ENCODE data around the gene SYNJ1.
"Not testable (repeated sequence)": the region's sequence is repeated elsewhere in the genome, so short reads cannot be mapped to it uniquely, and the experiment has no call there.

SYNJ1 gene

DNA sequence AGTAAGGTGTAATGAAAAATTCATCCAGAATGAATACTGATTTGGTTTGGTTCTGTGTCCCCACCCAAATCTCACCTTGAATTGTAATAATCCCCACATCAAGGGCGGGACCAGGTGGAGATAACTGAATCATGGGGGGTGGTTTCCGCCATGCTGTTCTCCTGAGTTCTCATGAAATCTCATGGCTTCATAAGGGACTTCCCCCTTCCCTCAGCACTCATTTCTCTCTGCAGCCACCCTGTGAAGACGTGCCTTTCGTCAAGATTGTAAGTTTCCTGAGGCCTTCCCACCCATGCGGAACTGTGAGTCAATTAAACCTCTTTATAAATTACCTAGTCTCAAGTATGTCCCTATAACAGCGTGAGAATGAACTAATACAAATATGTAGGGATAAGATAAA lies 5.5 kb upstream of the SYNJ1 start:
- no peak for DNase-seq

DNA sequence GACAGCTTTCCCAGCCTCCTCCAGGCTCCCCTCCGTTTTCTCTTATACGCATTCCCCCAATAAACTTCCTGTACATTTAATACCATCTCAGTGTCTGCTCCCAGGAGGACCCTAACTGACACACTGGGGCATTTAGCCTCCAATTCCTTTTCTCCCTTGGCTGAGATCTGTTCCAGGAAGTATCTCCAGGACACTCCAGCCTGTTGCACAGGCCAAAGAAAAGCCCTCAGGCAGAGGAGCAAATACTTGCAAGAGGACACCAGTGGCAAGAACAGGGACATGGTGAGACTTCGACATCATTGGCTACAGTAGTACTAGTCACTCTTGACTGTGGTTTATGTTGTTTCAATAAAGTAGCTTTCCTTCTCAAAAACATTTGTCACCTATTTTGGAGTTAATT lies 4.7 kb upstream of the SYNJ1 start:
- DNase-seq = no peak

DNA sequence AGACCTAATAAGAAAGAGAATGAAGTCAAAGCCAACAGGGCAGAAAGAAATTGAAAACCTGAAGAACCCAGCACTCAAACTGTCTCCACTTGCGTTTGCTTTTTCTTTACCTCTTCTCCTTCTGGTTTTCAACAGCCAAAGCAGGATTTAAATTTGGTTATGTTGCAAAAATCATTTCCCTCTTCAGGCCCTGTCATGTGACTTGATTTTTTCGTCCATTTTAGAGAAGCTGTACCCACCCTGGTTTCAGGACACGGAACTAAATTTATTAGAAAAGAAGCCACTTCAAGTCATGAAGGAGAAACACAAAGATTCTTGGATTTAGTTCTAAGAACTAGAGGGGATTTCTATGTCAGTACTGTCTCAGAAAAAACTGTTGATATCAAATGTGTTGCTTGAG lies 1.0 kb upstream of the SYNJ1 start:
- no peak for DNase-seq

DNA sequence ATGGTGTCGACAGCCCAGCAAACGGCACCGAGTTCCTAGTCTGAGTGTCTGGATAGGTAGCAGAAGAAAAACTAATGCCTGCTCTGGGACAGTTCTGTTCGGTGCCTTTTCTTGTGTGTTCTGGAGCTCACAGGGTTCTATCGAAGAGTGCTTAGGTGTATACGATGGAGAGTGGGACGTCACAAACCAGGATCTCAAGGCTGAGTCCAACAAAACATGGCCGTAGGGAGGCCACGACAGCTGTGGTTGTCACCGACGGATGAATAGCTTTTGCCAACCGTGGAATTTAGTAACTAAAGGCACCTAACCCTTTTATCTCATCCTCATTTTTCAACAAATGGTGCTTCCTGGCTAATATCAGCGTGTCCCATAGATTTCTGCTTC lies 635 bp upstream of the SYNJ1 start:
- DNase-seq = no peak

DNA sequence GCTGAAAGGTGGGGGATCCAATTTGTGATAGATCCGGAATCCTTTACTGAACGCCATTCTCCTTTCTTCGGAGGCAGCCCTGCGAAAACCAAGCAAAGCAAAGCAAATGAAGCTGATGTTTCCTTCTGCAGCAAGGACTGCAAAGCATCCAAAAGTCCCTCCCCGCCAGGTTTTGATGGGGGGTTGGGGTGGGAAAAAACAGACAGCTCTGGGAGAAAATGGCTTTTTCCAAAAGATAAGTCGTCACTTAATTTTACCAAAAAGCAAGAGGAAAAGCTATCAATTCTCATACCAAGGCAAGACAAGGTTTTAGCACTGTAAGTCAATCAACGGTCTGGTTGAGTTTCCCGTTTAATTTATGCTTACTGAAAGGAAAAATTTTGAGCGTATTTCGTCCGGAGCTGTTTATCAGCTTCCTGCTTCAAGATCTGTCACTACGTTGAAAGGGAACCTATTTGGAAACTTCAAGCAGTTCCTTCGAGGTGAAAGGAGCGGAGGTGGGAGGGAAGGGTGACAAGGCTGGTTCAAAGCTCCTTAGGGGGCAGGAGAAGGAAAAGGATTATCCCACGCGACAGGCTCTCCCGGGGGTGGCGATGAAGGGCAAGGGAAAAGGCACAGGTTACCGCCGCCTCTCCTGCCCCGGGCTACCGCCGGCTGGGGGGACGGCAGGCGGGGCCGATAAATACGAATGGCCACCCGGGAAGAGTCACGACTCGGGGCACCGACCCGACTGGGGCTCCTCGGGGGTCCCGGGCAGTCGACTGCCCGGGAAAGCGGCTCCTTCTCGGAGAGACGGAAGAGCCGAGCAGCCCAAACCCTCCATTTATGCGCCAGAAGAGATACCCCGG lies 750 bp downstream of the SYNJ1 start:
- no peak for DNase-seq

DNA sequence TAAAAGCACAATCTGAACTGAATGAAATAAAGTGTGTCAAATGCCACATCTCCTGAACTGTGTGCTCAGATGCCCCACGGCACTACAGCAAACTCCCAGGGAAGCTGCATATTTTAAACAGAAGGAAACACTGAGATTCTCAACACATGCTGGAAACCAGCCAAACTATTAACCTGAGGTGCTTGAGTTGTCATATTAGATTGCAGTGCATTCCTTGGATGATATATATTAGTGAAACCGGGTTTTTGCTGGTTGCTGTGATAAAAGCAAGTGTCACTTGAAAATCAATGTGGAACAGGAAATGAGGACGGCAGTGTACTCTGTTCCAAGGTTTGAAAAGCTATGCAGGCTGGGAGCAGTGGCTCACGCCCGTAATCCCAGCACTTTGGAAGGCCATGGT lies 8.7 kb downstream of the SYNJ1 start:
- no peak for DNase-seq

DNA sequence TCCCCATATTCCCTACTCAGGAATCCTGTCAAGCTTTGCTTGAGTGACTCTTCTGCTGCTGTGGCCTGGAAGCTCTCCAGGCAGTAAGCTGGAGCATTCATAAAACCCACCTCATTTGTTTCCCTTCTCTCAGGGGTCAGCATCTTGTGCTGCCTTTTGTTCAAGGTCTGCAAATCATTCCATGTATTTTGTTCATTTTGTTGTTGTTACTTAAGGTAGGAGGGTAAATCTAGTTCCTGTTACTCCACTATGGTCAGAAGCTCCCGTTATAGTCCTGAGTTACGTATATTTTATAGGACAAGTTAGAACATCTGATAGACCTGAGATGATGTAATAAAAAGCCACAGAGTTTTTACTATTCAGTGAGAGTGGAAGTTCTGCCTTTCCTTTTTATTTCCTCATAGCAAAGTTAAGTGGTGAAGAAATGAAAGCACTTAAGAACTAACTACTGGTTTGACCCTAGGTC lies 9.9 kb downstream of the SYNJ1 start:
- DNase-seq = no peak

DNA sequence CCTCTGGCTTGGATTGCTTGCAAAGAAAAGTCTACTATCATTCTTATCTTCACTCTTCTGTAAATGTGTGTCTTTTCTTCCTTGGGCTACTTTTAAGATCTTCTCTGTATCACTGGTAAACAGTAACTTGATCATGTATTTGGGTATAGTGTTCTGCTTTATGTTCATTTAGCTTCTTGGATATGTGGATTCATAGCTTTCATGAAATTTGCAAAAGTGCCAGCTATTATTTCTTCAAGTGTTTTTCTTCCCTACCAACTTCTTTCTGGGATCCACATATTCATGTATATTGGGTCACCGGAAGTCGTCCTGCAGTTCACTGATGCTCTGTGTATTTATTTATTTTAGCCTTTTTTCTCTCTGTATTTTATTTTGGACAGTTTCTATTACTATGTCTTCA lies 11.3 kb downstream of the SYNJ1 start:
- DNase-seq = no peak

DNA sequence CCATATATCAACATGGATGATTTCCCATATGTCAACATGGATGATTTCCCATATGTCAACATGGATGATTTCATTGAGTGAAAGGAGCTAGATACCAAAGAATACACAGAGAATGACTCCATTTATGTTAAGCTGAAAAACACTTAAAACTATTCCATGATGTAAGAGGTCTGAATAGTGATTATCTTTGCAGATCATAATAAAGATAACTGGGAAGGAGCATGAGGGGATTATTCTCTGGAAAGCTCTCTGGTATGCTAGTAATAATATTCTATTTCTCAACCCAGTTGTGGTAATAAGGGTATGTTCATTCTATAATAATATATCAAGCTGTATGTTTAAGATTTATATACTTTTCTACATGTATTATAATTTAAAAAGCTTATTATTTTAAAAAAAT lies 14.1 kb downstream of the SYNJ1 start:
- no peak for DNase-seq

DNA sequence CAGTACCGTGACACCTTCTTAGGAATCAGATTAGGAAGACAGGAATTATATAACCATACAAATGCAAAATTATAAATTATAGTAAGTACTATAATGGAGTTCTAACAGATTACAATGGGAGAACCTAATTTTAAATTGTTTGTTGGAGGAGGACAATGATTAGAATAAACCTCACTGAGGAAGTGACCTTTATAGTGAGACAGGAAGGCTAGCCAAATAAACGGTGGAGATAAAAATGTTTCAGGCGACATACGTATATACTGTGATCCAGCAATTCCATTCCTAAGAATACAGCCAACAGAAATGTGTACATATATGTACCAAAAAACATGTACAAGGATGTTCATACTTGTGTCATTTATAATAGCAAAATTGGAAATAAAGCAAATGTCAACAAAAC lies 15.2 kb downstream of the SYNJ1 start:
- DNase-seq = no peak

DNA sequence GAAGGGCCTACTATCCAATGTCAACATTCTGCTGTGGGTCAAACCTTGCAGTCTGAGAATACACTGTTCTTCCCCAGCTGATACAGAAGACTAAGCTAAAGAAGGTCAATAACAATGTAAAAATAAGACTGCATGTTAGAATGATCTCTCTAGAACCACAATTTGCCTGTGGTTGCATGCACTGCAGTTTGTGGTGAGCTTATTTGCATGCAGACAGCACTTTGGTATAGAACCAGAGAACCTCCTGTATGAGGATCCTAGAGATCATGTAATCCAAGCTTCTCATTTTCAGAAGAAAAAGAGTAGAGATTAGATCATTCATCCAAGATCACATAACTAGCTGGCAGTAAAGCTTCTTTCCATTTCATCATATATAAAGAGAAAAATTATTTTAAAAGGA lies 15.8 kb downstream of the SYNJ1 start:
- DNase-seq = no peak

DNA sequence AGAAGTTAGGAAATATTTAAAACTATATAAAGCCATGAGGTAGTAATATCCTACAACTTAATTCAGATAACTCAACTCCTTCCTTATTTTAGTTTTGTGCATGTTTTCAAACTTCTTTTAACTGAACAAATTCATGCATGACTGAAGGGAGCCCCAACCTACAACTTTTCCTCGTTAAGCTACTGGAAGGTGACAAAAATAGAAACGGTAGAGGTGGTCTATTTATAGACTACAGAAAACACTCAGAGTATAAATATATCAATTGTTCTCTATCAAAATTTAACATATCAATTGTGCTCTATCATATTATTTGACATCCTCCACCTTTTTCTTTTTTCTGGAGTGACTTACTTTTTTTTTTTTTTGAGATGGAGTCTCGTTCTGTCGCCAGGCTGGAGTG lies 16.8 kb downstream of the SYNJ1 start:
- DNase-seq = no peak

DNA sequence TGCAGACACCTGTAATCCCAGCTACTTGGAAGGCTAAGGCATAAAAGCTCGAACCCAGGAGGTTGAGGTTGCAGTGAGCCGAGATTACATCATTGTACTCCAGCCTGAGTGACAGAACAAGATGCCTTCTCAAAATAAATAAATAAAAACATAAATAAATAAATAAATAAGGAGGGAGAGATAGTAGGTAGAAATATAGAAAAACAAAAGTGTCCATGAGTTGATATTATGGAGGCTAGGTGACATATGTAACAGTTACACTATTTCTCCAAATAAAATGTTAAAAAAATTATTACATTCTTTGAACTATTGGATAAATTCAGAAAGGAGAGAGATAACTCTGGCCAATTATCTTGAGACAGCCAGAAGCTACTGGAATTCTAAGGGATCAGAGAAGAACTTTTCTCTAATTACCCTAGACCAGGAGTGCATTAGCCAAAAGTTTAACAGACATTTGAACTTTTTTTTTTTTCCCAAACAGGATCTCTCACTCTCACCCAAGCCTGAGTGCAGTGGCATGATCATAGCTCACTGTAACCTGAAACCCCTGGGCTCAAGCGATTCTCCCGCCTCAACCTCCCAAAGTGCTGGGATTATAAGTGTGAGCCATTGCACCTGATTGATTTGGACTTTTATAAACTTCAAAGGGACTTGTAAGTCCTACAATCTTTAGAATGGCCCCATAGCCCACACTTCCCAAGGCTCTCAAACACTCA lies 17.6 kb downstream of the SYNJ1 start:
- DNase-seq = no peak

DNA sequence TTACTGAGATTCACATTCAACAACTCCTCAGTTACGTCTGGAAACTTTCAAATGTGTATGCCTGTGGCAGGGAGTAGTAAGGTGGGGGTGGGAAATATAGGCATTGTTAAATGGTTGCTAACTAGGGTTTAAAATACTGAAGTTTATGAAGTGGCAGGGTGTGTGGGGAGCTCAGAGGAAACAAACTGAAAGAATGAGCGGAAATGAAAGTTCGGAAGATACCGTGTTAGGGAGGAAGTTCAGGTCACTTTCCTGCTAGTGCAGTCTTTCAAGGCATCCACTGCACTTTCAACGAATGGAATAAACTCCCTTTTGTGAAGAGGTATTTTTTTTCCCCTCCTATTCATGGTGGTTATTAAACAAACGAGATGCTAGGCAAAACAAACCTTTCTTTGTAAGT lies 19.7 kb downstream of the SYNJ1 start:
- no peak for DNase-seq

DNA sequence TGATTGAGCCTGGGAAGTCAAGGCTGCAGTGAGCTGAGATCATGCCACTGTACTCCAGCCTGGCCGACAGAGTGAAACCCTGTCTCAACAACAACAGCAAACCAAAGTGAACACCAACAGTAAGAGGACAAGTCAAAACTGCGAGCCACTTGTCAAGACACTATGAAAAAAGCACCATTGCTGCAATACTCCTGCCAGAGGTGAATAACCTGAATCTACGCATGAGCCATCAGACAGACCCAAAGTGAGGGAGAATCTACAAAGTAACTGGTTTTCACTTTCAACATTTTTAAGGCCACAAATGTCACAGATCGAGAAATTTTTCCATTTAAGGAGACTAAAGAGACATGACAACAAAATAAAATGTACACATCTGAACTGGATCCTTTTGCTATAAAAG lies 21.9 kb downstream of the SYNJ1 start:
- no peak for DNase-seq

DNA sequence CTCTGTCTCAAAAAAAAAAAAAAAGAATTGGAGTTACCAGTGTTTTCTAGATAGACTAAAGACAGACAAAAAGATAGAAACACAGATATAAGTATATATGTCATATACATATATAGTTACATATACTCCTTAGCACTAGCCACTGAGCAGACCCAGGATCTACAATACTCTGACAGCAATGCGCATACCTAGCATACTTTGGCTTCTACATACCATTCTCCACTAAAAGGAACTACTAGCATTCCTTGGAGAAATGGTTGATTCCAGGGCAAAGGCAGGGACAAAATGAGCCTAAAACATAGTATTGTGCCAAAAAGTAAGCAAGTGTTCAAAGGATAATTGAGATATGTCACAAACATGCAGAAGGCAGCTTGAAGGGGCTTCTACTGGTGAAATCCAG lies 22.7 kb downstream of the SYNJ1 start:
- DNase-seq = no peak

DNA sequence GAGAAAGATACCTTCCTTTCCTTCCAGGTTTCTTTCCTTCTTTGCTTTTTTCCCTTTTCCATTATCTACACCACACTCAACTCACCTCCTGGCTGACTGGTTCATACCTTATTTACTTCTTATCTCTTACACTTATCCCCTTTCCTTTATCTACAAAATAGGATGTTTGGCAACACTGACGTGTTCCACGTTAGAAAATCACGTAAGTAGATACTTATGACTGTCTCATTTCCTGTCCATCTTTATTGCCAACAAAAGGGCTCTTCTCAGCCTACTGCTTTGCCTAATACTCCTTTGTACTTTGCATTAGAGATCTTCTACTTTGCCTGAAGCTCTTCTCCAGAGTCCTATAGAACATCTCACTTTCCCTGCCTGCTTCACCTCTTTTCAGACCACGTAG lies 25.1 kb downstream of the SYNJ1 start:
- DNase-seq = no peak

DNA sequence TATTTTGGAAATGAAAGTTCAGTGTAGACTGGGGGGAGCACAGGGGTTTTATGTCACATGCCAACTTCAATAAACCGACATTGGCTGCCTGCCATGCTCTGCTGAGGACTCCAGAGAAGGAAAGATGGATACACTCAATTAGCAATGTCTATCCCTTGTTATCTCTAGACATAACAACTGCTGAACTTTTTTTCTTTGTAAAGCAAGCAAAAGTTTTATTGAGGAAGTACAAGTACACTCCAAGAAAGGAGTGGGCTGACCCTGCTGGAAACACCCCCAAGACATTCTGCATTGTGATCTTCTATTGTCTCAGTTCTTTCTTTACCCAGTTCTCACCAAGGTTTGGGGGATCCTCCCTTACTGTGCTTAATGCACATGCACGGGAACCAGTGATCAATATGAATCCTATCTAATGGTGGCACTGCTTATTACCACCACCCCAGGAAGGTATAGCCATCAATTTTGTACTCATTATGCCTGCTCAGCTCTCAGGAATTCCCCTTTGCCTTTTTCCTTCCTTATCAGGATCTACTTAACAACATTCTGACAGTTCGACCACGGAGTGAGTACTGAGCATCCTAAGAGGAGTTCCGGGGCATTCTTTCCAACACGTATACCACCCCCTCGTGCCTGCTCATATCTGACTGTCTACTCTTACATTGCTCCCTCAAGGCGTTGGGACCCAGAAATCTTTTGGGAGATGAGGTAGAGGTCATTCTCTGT lies 28.7 kb downstream of the SYNJ1 start:
- DNase-seq = no peak

DNA sequence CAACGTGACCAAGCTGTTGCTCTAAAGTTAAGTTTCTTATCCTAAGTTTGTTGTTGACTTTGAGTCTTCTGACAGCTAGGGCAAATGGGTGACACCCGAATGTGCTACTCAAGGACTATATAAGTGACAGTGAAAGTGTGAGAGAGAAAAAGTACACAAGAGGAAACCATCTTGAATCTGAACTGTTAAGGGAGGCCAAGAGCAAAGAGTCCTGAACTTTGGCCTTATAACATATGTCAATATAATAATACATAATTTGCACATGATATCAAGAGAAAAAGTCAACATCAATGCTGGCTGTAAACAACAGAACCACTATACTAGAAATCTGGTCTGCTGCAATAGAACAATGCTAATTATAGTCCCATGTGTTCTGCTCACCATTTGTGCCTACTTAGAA lies 29.5 kb downstream of the SYNJ1 start:
- DNase-seq = no peak

DNA sequence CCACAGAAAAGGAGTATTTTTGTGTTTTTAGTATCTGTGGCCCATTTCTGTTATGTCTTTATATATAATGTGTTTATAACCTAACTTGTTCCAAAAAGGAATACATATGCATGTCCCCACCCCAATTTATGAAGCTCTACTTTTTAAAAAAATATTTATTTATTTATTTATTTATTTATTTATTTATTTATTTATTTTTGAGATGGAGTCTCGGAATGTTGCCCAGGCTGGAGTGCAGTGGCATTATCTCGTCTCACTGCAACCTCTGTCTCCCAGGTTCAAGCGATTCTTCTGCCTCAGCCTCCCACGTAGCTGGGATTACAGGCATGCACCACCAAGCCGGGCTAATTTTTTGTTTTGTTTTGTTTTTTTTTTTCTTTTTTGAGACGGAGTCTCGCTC lies 32.3 kb downstream of the SYNJ1 start:
- not testable (repeated sequence) for DNase-seq

DNA sequence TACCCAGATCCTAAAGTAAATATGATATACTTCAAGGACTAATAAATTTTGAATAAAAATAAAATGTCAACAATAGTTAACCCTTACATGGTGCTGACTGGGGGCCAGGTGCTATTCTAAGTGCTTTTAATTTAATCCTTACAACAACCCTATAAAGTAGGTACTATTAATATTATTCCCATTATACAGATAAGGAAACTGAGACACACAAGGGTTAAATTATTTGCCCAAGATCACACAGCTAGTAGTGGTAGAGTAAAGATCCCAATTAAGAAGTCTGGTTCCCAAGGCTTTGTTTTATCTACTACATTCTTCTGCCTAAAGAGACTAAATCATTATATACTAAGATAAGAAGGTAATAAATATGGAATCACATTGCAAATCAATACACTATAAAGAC lies 34.2 kb downstream of the SYNJ1 start:
- no peak for DNase-seq

DNA sequence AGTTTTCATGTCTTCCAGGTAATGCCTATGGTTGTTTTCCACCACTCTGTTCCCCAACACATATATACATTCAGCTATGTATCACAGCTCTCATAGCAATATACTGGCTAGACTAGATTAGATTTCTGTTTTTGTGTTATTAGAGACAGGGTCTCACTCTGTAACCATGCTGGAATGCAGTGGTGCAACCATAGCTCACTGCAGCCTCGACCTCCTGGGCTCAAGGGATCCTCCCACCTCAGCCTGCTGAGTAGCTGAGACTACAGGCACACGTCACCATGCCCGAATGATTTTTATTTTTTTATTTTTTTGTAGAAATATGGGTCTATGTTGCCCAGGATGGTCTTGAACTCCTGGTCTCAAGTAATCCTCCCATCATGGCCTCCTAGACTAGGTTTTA lies 37.7 kb downstream of the SYNJ1 start:
- no peak for DNase-seq

DNA sequence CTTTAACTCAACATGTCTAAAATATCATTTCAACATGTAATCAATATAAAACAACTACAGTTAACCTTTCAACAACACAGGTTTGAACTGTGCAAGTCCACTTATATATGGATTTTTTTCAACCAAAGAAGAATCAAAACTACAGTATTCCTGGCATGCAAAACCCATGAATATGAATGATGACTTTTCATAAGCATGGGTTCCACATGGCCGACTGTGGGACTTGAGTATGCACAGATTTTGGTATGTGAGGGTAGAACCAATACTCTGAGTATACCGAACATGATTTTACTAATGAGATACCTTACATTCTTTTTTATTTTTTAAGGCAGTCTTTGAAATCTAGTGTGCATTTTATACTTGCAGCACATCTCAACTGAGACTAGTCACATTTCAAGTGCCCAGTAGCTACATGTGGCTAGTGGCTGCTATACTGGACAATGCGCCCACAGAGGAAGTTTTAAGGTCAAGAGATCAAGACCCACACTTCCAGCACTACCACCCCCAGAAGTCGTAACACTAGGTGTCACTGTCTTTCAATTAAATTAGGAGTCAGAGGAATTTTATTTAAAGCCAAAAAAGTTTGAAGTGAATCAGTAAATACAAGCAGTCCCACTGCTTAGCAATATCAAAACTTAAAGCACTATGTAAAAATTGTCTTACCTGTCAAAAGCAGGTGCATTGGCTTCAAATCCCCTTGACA lies 40.0 kb downstream of the SYNJ1 start:
- DNase-seq = no peak
